ENCODE results near the gene BCOR. TPM values are rescaled to one million over a fixed set of nuclear protein-coding genes. Genes with fewer than 3 reads are reported as not detected.
A peak's percentile ranks its signal among the peaks of the same experiment; 100 is the strongest.

The BCOR gene
- total RNA-seq, 4 donors from 2014 or later, result 12.0 to 20.1 (median 17.4) TPM

DNA sequence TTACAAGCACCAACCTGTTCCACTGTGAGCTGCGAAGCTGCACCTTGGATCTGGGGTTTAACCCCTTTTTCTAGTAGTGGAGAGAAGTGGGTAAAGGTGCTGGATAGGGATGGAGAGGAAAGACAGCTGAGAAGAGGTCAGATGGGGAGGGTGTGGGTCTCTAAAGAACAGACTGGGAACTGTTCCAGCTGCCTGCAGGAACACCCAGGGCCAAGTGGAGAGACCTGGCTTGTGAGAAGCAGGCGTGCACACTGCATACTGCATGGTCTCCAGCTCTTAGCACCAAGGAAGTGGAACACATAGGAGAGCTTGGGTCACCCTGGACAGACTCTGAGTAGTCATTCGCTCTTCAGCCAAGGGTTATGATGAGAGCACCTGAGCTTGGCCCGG, 16.1 kb downstream of the BCOR start:
- DNase-seq, result no peak
- Histone ChIP-seq H3K4me3 (no peak overlapping the region), H3K4me1 (peaks cover 29 to 59% (median 31%) of the 10 kb centered on the region in 3 donors), H3K27me3 (peaks cover 0 to 10% (median 0%) of the 10 kb centered on the region in 4 donors), H3K27ac (peak overlapping the region in 1 of 4 donors; percentile 9), H3K36me3 (peaks cover 0 to 2% (median 0%) of the 10 kb centered on the region in 3 donors), H3K9me3 (no peaks in the 10 kb centered on the region)
- WGBS, 2 donors, result 24 to 50% methylated on average over 1 to 3 of the region's 4 CpGs
- intact Hi-C loops (cut with DNase I), result no loop called here
- TF ChIP-seq, protein P1, sequence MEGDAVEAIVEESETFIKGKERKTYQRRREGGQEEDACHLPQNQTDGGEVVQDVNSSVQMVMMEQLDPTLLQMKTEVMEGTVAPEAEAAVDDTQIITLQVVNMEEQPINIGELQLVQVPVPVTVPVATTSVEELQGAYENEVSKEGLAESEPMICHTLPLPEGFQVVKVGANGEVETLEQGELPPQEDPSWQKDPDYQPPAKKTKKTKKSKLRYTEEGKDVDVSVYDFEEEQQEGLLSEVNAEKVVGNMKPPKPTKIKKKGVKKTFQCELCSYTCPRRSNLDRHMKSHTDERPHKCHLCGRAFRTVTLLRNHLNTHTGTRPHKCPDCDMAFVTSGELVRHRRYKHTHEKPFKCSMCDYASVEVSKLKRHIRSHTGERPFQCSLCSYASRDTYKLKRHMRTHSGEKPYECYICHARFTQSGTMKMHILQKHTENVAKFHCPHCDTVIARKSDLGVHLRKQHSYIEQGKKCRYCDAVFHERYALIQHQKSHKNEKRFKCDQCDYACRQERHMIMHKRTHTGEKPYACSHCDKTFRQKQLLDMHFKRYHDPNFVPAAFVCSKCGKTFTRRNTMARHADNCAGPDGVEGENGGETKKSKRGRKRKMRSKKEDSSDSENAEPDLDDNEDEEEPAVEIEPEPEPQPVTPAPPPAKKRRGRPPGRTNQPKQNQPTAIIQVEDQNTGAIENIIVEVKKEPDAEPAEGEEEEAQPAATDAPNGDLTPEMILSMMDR (IDR thresholded peaks at IDR 0.05), result no peak
- TF ChIP-seq POLR2A (IDR thresholded peaks at IDR 0.05), result no peak

DNA sequence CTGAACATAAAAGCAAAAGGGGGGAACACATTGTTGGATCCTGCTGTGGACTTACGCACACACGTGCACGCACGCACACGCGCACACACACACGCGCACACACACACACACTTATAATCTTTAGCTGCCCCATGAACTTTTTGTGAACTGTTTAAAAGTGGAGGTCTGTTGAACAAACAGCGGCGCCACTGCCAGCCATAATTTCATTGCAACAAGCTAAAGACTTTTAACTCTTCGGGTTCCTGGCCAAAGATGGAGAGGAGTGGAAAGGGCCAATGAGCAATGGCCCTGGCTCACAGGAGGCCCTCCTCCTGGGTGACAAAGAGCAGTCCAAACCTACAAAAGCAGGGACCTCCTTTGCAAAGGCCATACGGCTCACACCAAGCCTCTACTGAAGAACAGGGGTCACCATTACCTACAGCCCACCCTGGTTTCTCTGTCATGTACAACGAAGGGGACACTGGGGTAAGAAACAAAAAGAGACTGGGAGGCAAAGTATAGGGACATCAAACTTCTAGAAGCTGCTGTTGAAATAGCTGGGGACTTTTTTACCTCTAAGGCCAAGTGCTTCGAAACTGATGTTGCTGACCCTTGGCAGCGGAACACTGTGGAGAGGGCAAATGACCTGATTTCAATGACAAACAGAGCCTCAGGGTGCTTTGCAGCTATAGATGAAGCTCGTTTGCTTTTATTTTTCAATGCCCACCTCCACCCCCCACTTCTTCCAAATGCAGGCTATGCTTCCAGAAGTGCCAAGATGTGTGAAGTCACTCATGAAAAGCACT, 16.7 kb downstream of the BCOR start:
- no peak for DNase-seq
- Histone ChIP-seq H3K27ac (peak overlapping the region in 2 of 4 donors; percentile 9 to 16), H3K4me3 (no peak overlapping the region), H3K4me1 (peaks cover 29 to 53% (median 31%) of the 10 kb centered on the region in 3 donors), H3K9me3 (no peaks in the 10 kb centered on the region), H3K36me3 (peaks cover 0 to 8% (median 0%) of the 10 kb centered on the region in 3 donors), H3K27me3 (peaks cover 0 to 10% (median 0%) of the 10 kb centered on the region in 4 donors)
- TF ChIP-seq POLR2A (IDR thresholded peaks at IDR 0.05), result no peak
- TF ChIP-seq, protein P1 (IDR thresholded peaks at IDR 0.05), result no peak
- intact Hi-C loops (cut with DNase I), result no loop called here
- WGBS, 2 donors, result 58 to 63% methylated on average over 2 to 16 of the region's 16 CpGs

DNA sequence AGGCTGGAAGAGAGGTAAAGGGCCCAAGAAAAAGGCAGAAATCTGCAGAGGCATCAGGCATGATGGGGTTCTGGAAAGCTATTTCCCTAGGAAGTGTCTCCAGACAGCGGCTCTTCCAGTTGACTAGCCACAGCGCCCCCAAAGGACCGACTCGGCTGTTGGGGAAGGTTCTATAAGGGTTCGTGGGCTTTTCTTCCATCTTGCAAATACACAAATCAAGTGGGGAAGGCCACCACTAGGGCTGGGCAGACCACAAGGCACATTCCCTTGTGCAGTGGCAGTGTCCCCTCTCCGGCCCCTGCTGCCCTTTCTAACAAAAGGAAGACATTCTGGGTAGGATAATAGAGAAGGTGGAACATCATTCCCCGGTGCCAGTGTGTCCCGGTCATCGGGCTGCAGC, 18.2 kb downstream of the BCOR start:
- H3K4me3 ChIP-seq, result no peak overlapping the region
- peaks cover 17 to 38% (median 24%) of the 10 kb centered on the region in 3 donors for H3K4me1 ChIP-seq
- H3K36me3 ChIP-seq, result peaks cover 0 to 23% (median under 1%) of the 10 kb centered on the region in 3 donors
- no peak overlapping the region for H3K27ac ChIP-seq
- no peaks in the 10 kb centered on the region for H3K9me3 ChIP-seq
- DNase-seq, result no peak
- WGBS, 2 donors, result 54 to 76% methylated on average over 4 to 5 of the region's 9 CpGs
- H3K27me3 ChIP-seq, result peaks cover 0 to 3% (median 0%) of the 10 kb centered on the region in 4 donors
- intact Hi-C loops (cut with DNase I), result no loop called here
- no peak for TF ChIP-seq POLR2A (IDR thresholded peaks at IDR 0.05)
- TF ChIP-seq, protein P1 (IDR thresholded peaks at IDR 0.05), result no peak

DNA sequence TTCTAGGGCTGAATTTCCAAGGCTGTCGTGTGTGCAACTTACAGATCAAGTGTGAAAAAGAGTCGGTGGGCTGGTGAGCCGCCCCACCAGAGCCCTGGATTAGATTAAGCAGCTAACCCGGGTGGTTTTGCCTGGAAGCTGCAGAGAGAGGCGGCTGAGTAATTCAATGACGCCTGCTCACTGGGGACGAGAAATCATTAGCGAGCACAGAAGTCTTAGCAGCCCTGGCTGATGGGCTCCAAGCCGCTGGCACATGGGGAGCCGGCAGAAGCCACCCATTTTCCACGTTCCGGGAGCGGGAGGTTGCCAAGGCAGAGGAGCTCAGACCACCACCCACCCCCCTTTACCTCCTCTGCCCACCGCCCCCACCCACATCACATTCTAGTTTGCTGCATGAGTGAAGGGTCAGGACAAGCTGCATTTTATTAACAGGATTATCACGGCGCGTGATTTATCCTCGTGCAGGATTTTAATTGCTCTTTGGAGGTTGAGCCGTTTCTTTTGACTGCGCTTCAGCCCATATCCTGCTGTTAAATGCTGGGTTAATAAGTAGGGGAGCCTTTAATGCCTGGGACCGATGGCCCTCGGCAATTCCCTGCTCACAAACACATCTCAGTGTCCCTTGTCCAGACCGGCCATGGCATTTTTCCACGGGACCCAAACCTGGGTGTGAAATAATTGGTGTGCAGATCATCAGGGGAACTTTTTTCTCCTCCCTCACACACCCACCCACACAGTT, 19.1 kb downstream of the BCOR start:
- DNase-seq, result no peak
- intact Hi-C loops (cut with DNase I), result no loop called here
- Histone ChIP-seq H3K4me3 (no peak overlapping the region), H3K27ac (no peak overlapping the region), H3K27me3 (no peaks in the 10 kb centered on the region), H3K9me3 (no peaks in the 10 kb centered on the region), H3K36me3 (peaks cover 0 to 33% (median 7%) of the 10 kb centered on the region in 3 donors), H3K4me1 (peaks cover 8 to 29% (median 17%) of the 10 kb centered on the region in 3 donors)
- WGBS, 2 donors, result 69 to 80% methylated on average over 15 to 17 of the region's 24 CpGs
- TF ChIP-seq, protein P1 (IDR thresholded peaks at IDR 0.05), result no peak
- TF ChIP-seq POLR2A (IDR thresholded peaks at IDR 0.05), result no peak

DNA sequence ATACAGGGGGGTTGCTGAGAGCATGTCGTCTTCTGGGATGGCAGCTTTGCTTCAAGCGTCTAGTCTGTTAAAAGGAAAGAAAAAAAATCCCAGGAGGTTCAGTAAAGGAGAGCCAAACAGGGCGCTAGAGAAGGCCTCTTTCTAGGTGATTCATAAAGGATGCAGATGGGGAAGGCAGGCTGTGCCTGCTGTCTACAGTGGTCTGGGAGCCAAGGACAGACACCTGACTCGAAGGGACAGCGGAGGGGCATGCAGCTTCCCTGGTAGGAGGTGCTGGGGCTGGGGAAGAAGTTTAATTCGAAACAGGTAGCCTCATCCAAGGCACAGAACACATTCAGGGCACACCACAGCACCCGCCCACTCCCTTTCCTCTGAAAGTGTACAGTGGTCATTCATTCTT, 19.9 kb downstream of the BCOR start:
- H3K9me3 ChIP-seq, result no peaks in the 10 kb centered on the region
- H3K27ac ChIP-seq, result no peak overlapping the region
- H3K27me3 ChIP-seq, result no peaks in the 10 kb centered on the region
- DNase-seq, result no peak
- H3K4me3 ChIP-seq, result no peak overlapping the region
- H3K4me1 ChIP-seq, result peaks cover 7 to 22% (median 11%) of the 10 kb centered on the region in 3 donors
- H3K36me3 ChIP-seq, result peaks cover 0 to 40% (median 13%) of the 10 kb centered on the region in 3 donors
- WGBS, 2 donors, result 75 to 100% methylated on average over 1 to 7 of the region's 7 CpGs
- no peak for TF ChIP-seq POLR2A (IDR thresholded peaks at IDR 0.05)
- TF ChIP-seq, protein P1 (IDR thresholded peaks at IDR 0.05), result no peak
- intact Hi-C loops (cut with DNase I), result no loop called here
